ENCODE data around the gene SHISA8. TPM values are rescaled to one million over a fixed set of nuclear protein-coding genes. Genes with fewer than 3 reads are reported as not detected.
A peak's percentile ranks its signal among the peaks of the same experiment; 100 is the strongest.

Gene SHISA8
- total RNA-seq, 1 donor from 2014 or later, result not detected

DNA sequence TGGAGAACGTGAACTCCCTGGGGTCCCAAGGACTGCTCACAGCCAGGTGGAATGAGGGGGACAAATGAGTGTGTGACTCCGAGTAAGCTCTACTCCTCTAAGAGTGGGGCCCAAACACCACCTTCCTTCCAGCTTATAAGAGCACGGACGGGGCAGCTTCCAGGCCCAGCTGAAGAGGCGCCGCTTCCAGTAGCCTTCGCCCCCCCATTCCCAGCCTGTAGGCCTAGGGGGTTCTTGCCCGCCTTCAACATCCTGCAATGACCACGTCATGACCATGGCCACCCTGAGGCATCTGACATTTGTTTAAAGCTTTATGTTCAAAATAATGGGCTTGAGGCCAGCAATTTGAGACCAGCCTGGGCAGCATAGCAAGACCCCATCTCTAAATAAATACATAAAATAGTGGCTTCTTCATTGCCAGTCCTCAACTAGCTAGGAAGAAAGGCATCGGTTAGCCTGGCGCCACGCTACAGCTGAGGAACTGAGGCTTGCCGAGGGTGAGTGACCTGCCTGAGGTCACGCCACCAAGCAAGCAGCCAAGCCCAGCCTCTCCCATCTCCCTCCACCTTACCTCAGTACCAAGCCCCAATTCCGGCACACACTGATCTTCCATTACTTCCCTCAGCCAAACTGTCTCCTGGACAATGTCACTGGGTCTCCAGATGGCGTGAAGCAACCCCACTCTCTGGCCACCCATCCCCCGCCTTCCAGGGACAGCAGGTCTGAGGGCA is 19.6 kb upstream of the SHISA8 start:
- no peak for DNase-seq (ENCODE audit: low read depth, low spot score)

DNA sequence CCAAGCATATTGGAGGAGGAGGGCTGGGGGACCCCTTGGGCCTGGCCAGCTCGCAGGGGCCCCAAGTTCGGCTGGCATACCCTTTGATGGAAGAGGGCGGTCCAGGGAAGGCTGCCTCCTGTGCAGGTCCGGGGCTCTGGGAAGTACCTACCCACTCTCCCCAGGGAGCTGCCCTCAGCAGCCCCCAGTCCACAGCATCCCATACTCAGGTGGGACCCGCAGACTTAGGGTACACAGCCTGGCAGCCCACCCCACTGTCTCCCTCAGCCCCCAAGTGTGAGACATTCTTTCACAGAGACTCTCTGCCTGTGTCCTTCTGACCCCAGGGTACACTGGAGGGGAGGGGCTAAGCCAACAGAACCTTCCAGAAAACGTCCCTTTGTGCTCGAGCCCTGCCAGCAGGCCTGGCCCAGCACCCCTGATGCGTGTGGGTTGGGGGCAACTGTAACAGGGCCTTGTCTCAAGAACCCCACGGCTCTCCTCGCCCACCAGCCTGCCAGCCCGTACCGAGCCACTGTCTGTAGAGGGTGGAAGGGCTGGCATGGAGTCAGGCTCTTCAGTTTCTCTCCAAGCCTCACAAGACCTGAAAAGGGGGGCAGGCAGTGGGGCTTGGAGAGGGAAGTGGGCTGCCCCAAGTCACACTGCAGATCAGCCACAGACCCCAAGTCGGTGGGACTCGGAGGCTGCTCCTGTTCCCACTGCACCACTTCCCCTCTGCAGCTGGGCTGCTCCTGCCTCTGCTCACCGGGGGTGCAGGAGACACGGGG is 18.7 kb upstream of the SHISA8 start:
- DNase-seq (ENCODE audit: low read depth, low spot score), result no peak

DNA sequence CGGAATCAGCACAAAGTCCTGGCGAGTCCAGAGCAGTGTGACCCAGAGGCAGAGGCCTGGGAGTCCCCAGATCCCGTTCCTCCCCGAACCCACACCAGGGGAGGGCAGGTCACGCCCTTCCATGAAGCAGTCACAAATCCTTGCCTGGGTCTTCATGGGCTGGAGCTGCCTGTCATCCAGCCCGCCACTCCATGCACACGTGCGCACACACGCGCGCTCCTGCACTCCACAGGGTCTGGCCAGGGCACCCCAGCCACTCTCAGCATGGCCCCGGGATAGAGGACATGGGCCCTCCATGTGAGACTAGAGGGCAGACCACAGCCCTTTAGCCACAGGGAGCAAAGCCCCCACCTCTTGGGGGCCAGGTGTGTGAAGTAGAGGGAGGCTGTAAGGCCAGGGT is 17.5 kb upstream of the SHISA8 start:
- DNase-seq (ENCODE audit: low read depth, low spot score), result no peak

DNA sequence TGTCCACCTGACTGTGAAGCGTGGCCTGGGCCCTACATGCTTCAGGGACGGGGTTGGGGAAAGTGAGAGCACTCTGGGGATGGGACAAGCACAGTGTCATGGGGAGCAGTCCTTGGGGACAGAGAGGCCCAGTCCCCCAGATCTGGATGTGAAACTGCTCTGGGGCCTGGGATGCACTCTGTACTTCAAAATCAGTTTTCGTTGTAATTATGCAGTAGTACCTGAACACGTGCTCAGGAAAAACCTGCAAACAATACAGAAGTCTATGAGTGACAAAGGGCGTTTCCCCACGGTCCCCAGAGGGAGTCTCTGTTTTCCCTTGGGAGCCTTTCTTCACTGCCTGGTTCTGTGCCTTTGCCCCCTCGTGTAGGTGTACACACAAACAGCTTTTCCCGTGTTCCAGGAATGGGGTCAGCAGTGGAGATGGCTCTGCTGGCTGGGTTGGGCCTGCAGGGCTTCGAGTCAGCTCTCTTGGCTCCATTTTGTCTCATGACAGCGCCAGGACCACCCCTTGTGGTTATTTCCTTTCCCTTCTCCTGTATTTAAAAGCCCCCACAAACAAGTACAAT is 16.9 kb upstream of the SHISA8 start:
- DNase-seq (ENCODE audit: low read depth, low spot score), result no peak

DNA sequence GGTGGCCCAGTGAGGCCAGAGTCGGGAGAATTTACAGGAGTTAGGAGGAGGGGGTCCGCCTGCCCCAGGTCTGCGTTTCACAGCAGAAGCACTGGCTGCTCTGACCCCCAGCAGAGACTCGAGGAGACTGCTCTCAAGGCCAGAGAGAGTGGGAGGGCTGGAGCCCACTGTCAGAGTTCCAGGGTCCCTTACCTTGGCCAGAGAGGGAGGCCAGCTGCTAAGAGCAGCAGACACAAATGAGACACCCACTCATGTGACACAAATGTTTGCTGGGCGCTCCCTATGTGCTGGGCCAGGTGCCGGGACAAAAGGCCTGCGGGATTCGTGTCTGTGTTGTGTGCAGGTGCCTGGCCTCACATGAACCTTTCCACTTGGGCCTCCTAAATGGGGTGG is 14.5 kb upstream of the SHISA8 start:
- no peak for DNase-seq (ENCODE audit: low read depth, low spot score)

DNA sequence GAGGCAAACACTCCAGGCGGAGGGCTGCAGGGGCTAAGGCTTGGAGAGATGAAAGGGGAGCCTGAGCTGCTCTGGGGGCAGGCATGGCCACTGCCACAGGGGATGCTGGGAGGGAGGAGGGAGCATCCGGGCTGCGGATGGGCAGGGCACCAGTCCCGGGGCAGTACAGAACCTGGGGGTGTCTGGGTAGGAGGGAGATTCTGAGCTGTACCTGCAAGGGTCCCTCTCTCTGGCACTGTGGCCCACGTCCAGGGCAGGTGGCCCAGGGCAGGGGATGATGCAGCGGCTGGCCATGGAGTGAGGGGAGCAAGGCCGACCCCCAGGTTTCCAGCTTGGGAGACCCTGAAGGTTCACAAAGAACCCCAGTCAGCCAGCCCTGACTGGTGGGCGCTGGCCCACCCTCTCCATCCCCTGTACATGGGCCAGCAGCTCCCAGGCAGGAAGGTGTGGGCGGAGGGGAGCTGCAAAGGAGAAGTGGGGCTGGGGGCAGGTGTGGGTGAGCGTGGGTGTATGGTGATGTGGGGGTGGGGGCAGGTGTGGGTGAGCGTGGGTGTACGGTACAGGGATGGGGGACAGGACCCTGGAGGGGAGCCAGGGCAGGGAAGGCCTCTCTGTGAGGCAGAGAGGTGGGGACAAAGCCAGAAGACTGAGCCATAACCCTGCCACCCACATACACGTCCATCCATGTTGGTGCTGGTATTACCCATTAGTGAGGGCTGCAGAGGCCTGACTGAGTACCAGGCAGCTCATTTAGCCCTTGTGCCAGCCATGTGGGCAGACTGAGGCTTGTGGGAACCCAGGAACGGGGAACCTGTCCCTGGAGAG is 13.9 kb upstream of the SHISA8 start:
- DNase-seq (ENCODE audit: low read depth, low spot score), result no peak

DNA sequence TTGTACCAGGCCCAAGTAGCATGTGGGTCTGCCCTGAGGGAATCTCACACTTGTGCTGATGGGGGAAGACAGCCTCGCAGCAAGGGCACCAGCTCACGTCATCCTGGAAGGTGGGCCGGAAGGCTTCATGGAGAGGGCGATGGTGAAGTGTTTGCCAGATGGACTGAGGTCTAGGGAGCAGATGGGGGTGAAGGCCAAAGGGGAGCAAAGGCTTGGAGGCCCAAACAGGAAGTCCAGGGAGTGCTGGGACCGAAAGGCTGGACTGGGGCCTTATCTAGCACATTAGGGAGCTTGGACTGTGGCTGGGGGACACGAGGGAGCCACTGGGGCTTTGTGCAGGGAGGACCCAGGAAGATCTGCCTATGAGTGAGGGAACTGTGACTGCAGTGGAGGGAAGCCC is 12.9 kb upstream of the SHISA8 start:
- no peak for DNase-seq (ENCODE audit: low read depth, low spot score)

DNA sequence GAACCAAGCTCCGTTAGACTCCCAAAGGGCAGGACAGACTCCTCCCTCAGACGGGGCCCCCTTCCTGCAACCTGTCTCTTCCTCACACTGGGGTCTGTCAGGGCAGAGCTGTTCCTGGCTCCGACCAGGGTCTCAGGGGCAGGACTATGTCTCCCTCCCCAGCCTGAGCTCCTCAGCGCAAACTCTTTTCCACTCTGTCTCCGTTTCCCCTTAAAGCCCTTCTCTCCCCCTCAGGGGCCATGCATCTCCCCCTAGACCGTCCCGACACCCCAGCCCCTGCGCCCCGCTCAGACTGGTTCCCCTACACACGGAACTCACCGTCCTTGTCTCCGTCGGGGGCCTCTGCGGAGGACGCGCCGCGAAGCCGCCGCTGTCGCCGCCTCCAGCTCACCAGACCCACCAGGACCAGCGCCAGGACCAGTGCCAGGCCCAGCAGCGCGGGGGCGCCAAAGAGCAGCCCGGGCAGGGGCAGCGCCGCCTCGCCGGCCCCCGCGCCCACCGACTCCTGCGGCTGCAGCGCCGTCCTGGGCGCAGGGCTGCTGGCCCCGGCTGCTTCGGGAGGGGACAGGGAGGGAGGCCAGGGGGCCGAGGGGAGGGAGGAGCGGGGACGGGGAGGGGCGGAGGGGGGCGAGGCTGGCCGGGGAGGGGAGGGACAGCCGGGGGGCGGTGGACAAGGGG is 11.0 kb upstream of the SHISA8 start:
- DNase-seq (ENCODE audit: low read depth, low spot score), result no peak

DNA sequence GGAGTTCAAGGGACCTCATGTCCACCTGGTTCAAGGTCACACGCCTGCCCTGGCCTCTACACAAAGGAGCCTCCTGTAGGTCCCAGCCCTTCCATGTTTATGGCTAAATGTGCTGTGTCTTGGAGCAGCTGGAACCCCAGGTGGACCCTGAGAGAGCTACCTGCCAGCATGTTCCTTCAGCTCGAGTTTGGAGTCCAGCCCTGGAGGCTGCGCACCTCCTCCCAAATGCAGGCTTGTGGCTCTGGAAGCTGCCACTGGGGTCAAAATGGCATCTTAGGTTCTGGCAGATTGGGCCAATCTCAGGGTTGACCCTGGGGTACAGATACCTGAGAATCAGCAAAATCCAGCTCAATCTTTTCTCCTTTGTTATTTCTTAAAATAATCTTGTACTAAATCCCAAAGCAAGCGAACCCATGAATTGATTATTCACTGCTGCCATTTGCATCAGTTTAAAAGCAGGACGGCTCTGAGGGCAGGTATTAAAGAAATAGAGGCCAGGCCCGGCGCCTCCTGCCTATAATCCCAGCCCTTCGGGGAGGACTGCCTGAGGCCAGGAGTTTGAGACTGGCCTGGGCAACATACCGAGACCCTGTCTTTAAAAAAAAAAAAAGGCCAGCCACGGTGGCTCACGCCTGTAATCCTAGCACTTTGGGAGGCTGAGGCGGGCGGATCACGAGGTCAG is 8.9 kb upstream of the SHISA8 start:
- DNase-seq (ENCODE audit: low read depth, low spot score), result no peak

DNA sequence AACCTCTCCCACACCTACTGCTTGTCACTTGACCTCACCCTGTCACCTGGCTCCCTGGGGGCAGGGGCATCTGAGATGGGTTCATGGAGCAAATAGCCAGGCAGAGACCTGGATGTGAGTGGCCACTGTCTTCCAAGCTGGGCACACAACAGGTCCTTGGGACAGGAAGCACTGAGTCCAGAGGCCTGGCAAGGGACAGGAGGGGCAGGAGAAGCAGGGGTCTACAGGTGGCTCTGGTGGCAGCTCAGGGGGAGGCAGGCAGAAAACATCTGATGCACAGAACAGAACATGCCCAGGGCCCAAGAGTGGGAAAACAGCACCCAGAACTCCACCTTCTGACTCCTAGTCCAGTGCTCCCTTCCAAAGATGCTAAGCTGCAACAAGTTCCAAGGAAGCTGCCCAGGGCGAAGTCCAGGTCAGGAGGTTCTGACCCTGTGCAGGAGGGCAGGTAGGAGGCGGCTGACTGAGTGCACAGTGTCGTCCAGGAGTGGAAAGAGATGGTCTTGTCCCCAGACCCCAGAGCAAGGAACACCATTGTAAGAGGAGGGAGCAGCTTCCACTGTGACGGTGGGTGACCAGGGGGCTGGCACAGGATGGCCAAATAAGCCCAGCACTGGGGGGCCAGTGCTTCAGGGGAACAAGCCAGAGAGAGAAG is 8.2 kb upstream of the SHISA8 start:
- DNase-seq (ENCODE audit: low read depth, low spot score), result no peak

DNA sequence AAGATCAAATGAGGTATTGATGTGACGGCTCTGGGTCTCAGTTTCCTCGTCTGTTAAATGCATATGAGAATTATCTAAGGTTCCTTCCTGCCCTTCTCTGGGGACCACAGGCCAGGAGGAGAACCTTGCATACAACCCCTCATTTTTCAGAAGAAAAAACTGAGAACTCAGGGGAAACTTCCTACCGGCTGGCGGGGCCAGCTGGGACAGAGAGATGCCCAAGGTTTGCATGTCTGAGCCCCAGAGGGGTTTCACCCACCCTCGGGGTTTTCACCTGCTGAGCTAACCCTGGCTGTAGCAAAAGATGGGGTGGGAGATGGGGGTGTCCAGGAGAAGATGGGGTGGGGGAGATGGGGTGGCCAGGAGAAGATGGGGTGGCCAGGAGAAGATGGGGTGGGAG is 7.5 kb upstream of the SHISA8 start:
- no peak for DNase-seq (ENCODE audit: low read depth, low spot score)

DNA sequence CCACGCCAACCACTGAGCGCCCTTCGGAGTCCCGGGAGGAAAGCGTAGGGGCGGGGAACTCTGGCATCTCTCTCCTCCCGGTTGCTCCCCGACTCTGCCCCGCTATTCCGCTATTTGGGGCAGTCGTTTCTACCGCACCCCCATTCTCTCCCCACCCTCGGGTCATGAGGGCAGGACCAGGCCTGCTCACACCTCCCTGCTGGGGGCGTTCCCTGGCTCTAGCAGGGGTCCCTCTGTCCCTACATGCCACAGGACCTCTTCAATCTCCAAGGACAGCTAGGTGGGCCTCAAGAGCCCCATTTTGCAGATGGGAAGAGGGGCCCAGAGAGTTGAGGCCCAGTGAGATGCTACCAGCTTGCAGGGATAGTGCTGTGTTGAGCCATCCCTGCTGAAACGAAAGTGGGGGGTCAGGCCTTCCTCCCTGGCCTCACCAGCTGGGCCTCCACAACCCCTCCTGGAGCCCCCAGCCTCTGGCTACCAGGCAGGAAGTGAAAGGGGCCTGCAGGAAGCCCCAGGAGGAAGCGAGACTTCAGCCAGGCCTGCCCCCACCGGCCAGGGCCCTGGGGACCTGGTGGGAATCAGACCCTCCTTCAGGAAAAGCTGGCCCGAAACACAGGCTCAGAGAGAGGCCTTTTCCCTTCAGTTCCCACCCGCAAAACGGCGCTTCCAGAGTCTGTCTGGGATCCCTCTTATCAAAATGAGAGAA is 5.5 kb upstream of the SHISA8 start:
- DNase-seq (ENCODE audit: low read depth, low spot score), result no peak

DNA sequence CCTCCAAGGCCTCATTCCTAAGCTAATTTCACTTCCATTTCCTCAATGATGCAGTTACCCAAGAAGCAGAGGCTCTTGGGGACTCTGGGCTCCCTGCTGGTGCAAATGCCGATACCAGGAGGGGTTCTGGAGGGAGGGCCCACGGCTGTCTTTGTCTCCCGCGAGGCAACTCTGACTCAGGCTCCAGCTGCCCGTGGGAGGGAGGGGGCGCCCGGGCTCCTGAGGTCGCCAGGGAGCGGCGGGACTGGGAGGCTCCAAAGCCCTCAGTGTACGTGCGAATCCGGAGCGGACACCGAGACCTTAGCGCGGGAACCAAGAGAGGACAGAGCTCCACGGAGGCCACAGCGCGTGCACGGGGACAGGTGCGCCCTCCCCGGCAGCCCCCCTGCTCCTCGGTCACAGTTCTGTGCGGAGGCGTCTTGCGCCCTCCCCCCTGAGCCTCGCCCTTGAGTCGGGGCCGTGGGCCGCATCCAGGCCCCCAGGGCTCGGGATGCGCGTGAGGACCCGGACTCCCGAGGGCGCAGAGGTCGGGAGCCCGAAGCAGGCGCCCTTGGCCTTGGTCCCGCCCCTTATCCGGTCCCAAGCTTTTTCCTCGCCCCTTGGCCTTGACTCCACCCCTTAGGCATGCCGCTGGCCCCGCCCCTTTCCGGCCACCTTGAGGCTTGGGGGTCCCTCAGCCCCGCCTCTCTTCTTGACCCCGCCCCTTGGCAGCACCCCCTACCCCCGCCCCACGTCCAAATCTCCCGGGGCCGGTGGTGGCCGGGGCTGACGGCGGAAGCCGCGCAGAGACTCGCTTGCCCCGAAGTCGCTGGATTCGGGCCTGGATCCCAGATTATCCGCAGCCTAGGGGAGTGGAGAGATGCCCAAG is 4.7 kb upstream of the SHISA8 start:
- no peak for DNase-seq (ENCODE audit: low read depth, low spot score)

DNA sequence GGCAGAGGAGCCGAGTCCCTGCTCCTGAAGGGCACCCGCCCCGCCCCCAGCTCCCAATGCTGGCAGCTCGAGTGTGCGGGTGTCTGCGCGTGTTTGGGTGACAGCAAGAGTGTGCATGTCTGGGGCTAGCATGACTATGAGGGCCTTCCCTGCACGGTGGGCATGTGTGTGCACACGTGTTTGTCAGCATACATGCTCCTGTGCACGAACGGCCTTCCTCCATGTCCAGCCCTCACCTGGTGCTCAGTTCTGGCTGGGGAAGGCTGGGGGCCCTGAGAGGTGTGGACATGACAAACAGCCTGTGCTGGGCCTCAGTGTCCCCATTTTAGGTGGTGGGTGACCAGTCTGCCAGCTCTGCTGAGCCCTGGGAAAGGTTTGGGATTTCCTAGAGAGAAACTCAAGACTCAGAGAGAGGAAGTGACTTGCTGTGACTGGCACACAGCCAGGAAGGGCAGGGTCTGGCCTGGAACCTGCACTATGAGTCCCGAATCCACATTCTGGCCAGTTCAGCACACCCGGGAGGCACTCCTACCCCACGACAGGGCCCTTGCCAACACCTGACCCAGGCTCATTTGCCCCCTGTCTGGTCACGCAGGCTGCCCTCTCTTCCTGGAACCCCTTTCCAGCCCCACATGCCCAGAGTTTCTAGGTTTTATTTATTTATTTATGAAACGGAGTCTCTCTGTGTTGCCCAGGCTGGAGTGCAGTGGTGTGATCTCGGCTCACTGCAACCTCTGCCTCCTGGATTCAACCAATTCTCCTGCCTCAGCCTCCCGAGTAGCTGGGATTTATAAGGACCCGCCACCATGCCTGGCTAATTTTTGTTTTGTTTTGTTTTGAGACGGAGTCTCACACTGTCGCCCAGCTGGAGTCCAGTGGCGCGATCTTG is 3.3 kb upstream of the SHISA8 start:
- peak; percentile 24 for DNase-seq (ENCODE audit: low read depth, low spot score)

DNA sequence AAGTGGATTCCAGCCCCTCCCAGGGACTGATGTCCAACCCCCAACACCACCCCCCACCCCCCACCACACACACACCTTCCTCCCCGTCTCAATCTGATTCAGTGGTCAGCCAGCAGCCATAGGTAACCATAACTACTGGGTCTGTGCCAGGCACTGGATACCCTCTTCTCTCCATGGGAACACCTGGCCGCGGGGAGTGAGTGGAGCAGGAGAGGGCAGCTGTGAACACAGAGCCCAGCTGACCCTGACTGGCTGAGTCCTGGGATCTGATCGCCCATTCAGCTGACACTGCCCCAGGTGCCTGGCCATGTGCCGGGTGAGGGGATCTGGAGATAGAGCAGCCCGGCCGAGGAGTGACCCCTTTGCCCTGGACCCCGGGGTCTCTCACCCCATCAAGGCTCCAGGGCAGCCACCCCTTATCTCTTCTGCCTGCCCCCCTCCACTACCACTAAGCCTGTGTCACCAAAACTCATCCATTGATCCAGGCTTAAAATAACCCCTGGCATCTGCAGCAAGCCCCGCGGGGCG is 2.6 kb upstream of the SHISA8 start:
- no peak for DNase-seq (ENCODE audit: low read depth, low spot score)

DNA sequence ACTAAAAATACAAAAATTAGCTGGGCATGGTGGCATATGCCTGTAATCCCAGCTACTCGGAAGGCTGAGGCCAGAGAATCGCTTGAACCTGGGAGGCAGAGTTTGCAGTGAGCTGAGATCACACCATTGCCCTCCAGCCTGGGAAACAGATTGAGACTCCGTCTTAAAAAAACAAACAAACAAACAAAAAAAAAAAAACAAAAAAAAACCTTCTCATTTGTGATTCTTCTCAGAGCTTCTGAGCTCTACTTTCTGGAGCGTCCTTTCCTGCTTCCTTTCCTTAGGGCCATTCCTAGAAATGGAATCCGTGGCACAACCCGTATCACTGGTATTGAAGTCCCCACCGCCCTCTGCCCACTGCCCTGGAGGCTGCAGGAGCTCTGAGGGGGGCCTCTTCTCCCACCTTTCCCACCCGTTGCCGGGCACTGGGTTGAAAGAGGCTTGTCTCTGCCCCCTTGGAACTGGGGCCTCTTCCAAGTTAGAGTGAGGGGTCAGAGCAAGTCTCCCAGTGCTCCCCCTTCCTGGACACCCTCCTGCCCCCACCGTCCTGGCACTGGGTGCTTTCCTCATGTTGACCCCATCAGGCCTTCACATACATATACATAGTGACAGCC is 2.0 kb upstream of the SHISA8 start:
- no peak for DNase-seq (ENCODE audit: low read depth, low spot score)
